Measurements from ENCODE around the gene PIP4K2C. TPM values are rescaled to one million over a fixed set of nuclear protein-coding genes. Genes with fewer than 3 reads are reported as not detected.

The PIP4K2C gene
- total RNA-seq, 2 donors from 2014 or later, result 33.4 to 39.9 TPM

DNA sequence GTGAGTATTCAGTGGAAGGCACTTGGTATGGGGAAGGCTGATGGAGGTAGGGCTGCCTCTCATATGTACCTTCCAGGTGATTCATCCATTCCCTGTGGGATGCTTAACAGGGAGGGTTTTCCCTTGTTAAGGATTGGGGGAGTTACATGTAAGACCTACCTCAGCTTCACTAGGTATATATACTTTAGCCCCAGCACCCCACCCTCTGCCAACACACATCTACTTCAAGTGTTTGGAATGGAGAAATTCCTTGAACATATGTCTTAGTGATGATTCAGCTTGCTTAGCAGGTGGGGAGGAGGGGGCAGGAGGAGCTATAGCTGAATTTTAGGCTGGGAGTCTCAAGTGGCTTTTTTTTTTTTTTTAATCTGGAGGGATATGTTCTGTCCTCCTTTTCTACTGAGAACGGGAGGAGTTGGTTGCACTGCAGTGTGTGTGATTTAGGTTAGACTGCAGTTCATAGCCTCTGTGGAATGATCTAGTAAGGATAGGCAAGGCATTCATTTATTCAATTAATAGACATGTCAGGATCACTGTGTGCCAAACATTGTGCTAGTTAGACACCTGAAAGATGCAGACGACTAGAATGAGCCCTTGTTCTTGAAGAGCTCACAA lies 1.7 kb downstream of the PIP4K2C start:
- Histone ChIP-seq H3K4me3 (no peak overlapping the region), H3K27ac (no peak overlapping the region), H3K27me3 (replicated peaks; ENCODE audit: insufficient read depth) (no peaks in the 10 kb centered on the region), H3K4me1 (ENCODE audit: control insufficient read depth in 1 of 2, low read depth in 2 of 2) (peaks cover 6 to 30% of the 10 kb centered on the region in 2 donors), H3K9me3 (no peaks in the 10 kb centered on the region), H3K36me3 (peaks cover 9% of the 10 kb centered on the region)
- ATAC-seq (ENCODE audit: insufficient number of reproducible peaks, low FRiP score, low read depth) (no peak), DNase-seq (ENCODE audit: low spot score) (no peak)
- TF ChIP-seq, protein P1, sequence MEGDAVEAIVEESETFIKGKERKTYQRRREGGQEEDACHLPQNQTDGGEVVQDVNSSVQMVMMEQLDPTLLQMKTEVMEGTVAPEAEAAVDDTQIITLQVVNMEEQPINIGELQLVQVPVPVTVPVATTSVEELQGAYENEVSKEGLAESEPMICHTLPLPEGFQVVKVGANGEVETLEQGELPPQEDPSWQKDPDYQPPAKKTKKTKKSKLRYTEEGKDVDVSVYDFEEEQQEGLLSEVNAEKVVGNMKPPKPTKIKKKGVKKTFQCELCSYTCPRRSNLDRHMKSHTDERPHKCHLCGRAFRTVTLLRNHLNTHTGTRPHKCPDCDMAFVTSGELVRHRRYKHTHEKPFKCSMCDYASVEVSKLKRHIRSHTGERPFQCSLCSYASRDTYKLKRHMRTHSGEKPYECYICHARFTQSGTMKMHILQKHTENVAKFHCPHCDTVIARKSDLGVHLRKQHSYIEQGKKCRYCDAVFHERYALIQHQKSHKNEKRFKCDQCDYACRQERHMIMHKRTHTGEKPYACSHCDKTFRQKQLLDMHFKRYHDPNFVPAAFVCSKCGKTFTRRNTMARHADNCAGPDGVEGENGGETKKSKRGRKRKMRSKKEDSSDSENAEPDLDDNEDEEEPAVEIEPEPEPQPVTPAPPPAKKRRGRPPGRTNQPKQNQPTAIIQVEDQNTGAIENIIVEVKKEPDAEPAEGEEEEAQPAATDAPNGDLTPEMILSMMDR (IDR thresholded peaks at IDR 0.05), result no peak

DNA sequence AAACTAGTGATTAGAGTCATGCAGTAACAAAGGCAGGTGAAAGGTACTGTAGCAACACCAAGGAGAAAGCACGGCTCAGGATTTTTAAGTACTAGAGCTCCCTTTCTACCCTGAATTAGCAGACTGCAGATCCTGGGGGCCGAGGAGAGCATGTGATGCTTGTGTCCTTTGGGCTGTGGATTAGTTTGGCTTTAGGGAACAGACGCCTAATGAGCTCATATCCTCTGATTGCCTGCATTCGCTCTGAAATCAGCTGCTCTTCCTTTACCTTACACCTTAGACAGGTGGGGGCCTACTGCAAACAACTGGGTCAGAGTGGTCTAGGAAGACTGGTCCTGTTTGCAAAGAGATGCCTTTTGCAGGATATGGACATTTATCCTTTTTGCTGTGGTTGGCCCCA lies 2.2 kb downstream of the PIP4K2C start:
- H3K27ac ChIP-seq, result no peak overlapping the region
- ATAC-seq (ENCODE audit: insufficient number of reproducible peaks, low FRiP score, low read depth), result no peak
- H3K4me1 ChIP-seq (ENCODE audit: control insufficient read depth in 1 of 2, low read depth in 2 of 2), result peaks cover 6 to 30% of the 10 kb centered on the region in 2 donors
- no peaks in the 10 kb centered on the region for H3K27me3 ChIP-seq (replicated peaks; ENCODE audit: insufficient read depth)
- no peak overlapping the region for H3K4me3 ChIP-seq
- no peaks in the 10 kb centered on the region for H3K9me3 ChIP-seq
- peaks cover 13% of the 10 kb centered on the region for H3K36me3 ChIP-seq
- no peak for DNase-seq (ENCODE audit: low spot score)
- TF ChIP-seq, protein P1 (IDR thresholded peaks at IDR 0.05), result no peak

DNA sequence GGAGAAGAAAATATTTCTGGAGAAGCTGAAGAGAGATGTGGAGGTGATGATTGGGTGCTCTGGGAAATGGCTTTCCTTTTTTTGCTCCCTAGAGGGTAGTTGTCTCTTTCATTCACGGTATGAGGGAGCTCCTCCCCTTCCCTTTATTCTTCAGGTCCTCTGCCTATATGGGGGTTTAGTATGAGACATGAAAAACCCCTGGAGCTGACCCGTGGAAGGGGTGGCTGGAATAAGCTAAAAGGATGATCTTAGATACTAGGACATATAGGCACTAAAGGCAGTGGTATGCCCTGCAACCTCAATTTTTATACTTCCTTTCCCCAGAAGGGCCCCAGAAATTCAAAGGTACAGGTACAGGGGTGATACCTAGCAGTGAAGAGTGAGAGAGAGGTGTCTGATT lies 9.4 kb downstream of the PIP4K2C start:
- Histone ChIP-seq H3K27ac (no peak overlapping the region), H3K4me1 (ENCODE audit: control insufficient read depth in 1 of 2, low read depth in 2 of 2) (peaks cover 0 to 15% of the 10 kb centered on the region in 2 donors), H3K27me3 (replicated peaks; ENCODE audit: insufficient read depth) (no peaks in the 10 kb centered on the region), H3K9me3 (no peaks in the 10 kb centered on the region), H3K4me3 (no peak overlapping the region), H3K36me3 (peaks cover 47% of the 10 kb centered on the region)
- TF ChIP-seq, protein P1 (IDR thresholded peaks at IDR 0.05), result no peak
- no peak for DNase-seq (ENCODE audit: low spot score)
- no peak for ATAC-seq (ENCODE audit: insufficient number of reproducible peaks, low FRiP score, low read depth)

DNA sequence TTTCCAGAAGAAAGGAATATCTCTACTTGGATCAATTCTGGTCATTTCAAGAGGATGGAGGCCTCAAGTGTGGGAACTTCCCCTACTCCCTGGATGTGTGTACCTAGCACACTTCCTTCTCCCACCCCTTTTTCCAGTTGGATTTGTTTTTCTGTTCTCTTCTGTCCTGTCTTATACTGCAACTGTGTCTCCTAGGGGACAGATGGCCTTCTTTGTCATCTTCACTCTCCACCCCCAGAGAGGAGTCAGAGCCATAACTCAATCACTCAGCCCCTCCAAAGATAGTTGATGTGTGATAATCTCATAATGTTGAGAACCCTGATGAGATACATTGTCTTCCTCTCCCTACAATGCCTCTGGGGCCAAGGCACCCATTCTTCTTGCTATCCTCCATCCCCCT lies 11.6 kb downstream of the PIP4K2C start:
- H3K36me3 ChIP-seq, result peaks cover 44% of the 10 kb centered on the region
- no peak for ATAC-seq (ENCODE audit: insufficient number of reproducible peaks, low FRiP score, low read depth)
- no peaks in the 10 kb centered on the region for H3K27me3 ChIP-seq (replicated peaks; ENCODE audit: insufficient read depth)
- H3K27ac ChIP-seq, result peak overlapping the region in 1 of 2 donors; percentile 97
- peaks cover 0 to 26% of the 10 kb centered on the region in 2 donors for H3K4me1 ChIP-seq (ENCODE audit: control insufficient read depth in 1 of 2, low read depth in 2 of 2)
- H3K9me3 ChIP-seq, result no peaks in the 10 kb centered on the region
- TF ChIP-seq, protein P1 (IDR thresholded peaks at IDR 0.05), result no peak
- DNase-seq (ENCODE audit: low spot score), result no peak
- H3K4me3 ChIP-seq, result no peak overlapping the region

DNA sequence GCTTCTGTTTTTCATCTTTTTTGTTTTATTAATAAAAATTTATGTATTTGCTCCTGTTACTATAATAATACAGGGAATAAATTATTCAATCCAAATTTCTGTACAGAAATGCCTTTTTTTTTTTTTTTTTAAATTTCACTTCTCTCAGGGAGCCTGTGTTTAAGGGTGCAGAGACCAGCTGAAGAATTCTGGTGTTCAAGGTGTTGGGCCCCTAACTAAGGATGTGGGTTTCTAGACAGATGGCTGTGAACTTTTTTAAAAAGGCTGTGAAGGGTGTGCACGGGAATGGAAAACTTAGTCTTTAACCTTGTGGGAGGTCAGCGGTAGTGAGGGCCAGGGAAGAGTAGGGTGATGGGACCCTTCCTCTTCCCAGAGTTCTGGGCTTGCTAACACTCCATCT lies 12.3 kb downstream of the PIP4K2C start:
- ATAC-seq (ENCODE audit: insufficient number of reproducible peaks, low FRiP score, low read depth) (no peak), DNase-seq (ENCODE audit: low spot score) (no peak)
- peak overlapping the region; percentile 78 for H3K4me3 ChIP-seq

More for the DNA sequence above, 12.3 kb downstream of the PIP4K2C start:
- H3K27ac ChIP-seq, result peak overlapping the region; percentile 97 to 98
- H3K27me3 ChIP-seq (replicated peaks; ENCODE audit: insufficient read depth), result no peaks in the 10 kb centered on the region
- H3K36me3 ChIP-seq, result peaks cover 41% of the 10 kb centered on the region
- H3K9me3 ChIP-seq, result no peaks in the 10 kb centered on the region
- peaks cover 0 to 26% of the 10 kb centered on the region in 2 donors for H3K4me1 ChIP-seq (ENCODE audit: control insufficient read depth in 1 of 2, low read depth in 2 of 2)
- TF ChIP-seq, protein P1 (IDR thresholded peaks at IDR 0.05), result no peak
